CD4-positive, CD25-positive, alpha-beta regulatory T cell (primary cell): ENCODE measurements around the gene MTMR2. TPM values are rescaled to one million over a fixed set of nuclear protein-coding genes. Genes with fewer than 3 reads are reported as not detected.
"Not testable (repeated sequence)": the region's sequence is repeated elsewhere in the genome, so short reads cannot be mapped to it uniquely, and the experiment has no call there.

ENCODE experiments used
- ATAC-seq, 2 donors: fragments of 150-1000 bp; cut with Tn5 transposase; one replicate each; pipeline ENCODE4 v1.10.0; 2021; ENCODE audit warnings: low read depth in 2 of 2, moderate number of reproducible peaks in 2 of 2, moderate library complexity in 1 of 2
- DNase-seq, 3 donors: peaks; one replicate each; pipeline versions ENCODE4 v3.0.0 to v3.0.0-alpha.2; 2012 to 2022; ENCODE audit warnings: mixed read lengths in 1 of 3
- H3K27ac ChIP-seq: one replicate; pipeline ENCODE4 v1.7.0; 2013; ENCODE audit warnings: mild to moderate bottlenecking, low read length; ENCODE audit not compliant: insufficient read depth, poor library complexity, severe bottlenecking
- H3K27me3 ChIP-seq: one replicate; pipeline ENCODE4 v1.7.0; 2013; ENCODE audit warnings: low read length; ENCODE audit not compliant: control insufficient read depth, insufficient read depth
- H3K36me3 ChIP-seq: one replicate; pipeline ENCODE4 v1.7.0; 2013; ENCODE audit warnings: mild to moderate bottlenecking, low read length, moderate library complexity; ENCODE audit not compliant: control insufficient read depth, insufficient read depth
- H3K4me1 ChIP-seq: 2 replicates; pipeline ENCODE4 v1.7.0; 2013; ENCODE audit warnings: mild to moderate bottlenecking, low read length; ENCODE audit not compliant: insufficient read depth, control insufficient read depth, poor library complexity, severe bottlenecking
- H3K4me3 ChIP-seq: one replicate; pipeline ENCODE4 v1.7.0; 2013; ENCODE audit warnings: low read depth, mild to moderate bottlenecking, low read length, moderate library complexity
- H3K9me3 ChIP-seq, 2 experiments: 1 replicate in 1 of 2; 2 replicates in 1 of 2; pipeline ENCODE4 v1.7.0; 2013; ENCODE audit warnings: low read length in 2 of 2, mild to moderate bottlenecking in 1 of 2, moderate library complexity in 1 of 2; ENCODE audit not compliant: control insufficient read depth in 2 of 2
- H3K27ac Mint-ChIP-seq, 3 donors: one replicate each; pipeline ENCODE4 v1.8.0; 2020 to 2022; ENCODE audit warnings: mild to moderate bottlenecking in 3 of 3, mixed read lengths in 3 of 3, moderate library complexity in 2 of 3
- H3K27me3 Mint-ChIP-seq: one replicate; pipeline ENCODE4 v1.8.0; 2022; ENCODE audit warnings: mild to moderate bottlenecking, mixed read lengths
- H3K36me3 Mint-ChIP-seq: one replicate; pipeline ENCODE4 v1.8.0; 2020; ENCODE audit warnings: mixed read lengths
- H3K4me1 Mint-ChIP-seq, 4 donors: one replicate each; pipeline ENCODE4 v1.8.0; 2020 to 2022; ENCODE audit warnings: mixed read lengths in 4 of 4, mild to moderate bottlenecking in 1 of 4
- H3K4me3 Mint-ChIP-seq, 4 donors: one replicate each; pipeline ENCODE4 v1.8.0; 2020 to 2022; ENCODE audit warnings: mild to moderate bottlenecking in 4 of 4, mixed read lengths in 4 of 4, moderate library complexity in 3 of 4
- H3K9me3 Mint-ChIP-seq, 7 donors: one replicate each; pipeline ENCODE4 v1.8.0; 2020 to 2022; ENCODE audit warnings: mixed read lengths in 7 of 7, mild to moderate bottlenecking in 3 of 7, moderate library complexity in 2 of 7
- polyA plus RNA-seq, 4 donors: library from polyadenylated mRNA; unstranded; fragments of 300-500 nt; fragmentation: Illumina TruSeq; gene quantifications; one replicate each; pipeline ENCODE4 v1.2.3, GENCODE V29; 2021
- total RNA-seq: library from RNA; stranded (reverse); gene quantifications from one replicate; pipeline ENCODE4 v1.2.3, GENCODE V29; 2022

Gene MTMR2
- total and polyA plus RNA-seq, 5 donors from 2014 or later = 9.8 to 21.3 (median 13.5) TPM

GRCh38 chr11:95811052-95811451 lies 112.9 kb downstream of the MTMR2 start:
- H3K27ac ChIP-seq, H3K27me3 ChIP-seq, H3K27ac Mint-ChIP-seq, H3K4me3 ChIP-seq, H3K9me3 Mint-ChIP-seq, H3K9me3 ChIP-seq, DNase-seq, H3K36me3 ChIP-seq, H3K4me3 Mint-ChIP-seq, H3K27me3 Mint-ChIP-seq, H3K4me1 ChIP-seq, ATAC-seq, H3K4me1 Mint-ChIP-seq: not testable (repeated sequence)
- peaks cover 29% of the 10 kb centered on the region for H3K36me3 Mint-ChIP-seq

GRCh38 chr11:95806464-95806863 lies 117.4 kb downstream of the MTMR2 start:
- not testable (repeated sequence) for H3K36me3 ChIP-seq, H3K9me3 ChIP-seq, H3K27ac ChIP-seq, H3K4me1 ChIP-seq, ATAC-seq, H3K27me3 Mint-ChIP-seq, H3K27me3 ChIP-seq, H3K4me3 Mint-ChIP-seq, DNase-seq, H3K4me3 ChIP-seq, H3K9me3 Mint-ChIP-seq
- H3K27ac Mint-ChIP-seq = peak overlapping the region in 1 of 3 donors; percentile 69
- H3K36me3 Mint-ChIP-seq = peaks cover 27% of the 10 kb centered on the region
- H3K4me1 Mint-ChIP-seq = peaks cover 0 to 23% (median 13%) of the 10 kb centered on the region in 4 donors

- Histone ChIP-seq H3K9me3 (no peaks in the 10 kb centered on the region), H3K4me3 (no peak overlapping the region), H3K36me3 (peaks cover 6% of the 10 kb centered on the region), H3K27ac (no peak overlapping the region), H3K27me3 (no peaks in the 10 kb centered on the region), H3K4me1 (no peaks in the 10 kb centered on the region)
- ATAC-seq = no peak
- peak overlapping the region in 1 of 3 donors; percentile 69 for H3K27ac Mint-ChIP-seq
- no peak overlapping the region for H3K4me3 Mint-ChIP-seq
- H3K4me1 Mint-ChIP-seq = peaks cover 0 to 26% (median 14%) of the 10 kb centered on the region in 4 donors
- no peaks in the 10 kb centered on the region for H3K27me3 Mint-ChIP-seq
- peak in 1 of 3 donors; percentile 8 for DNase-seq
- H3K36me3 Mint-ChIP-seq = peaks cover 30% of the 10 kb centered on the region
- H3K9me3 Mint-ChIP-seq = peaks cover 0 to 4% (median 1%) of the 10 kb centered on the region in 7 donors
Measured at GRCh38 chr11:95805869-95806268, 118.0 kb downstream of the MTMR2 start.

GRCh38 chr11:95803973-95804372 lies 119.9 kb downstream of the MTMR2 start:
- no peaks in the 10 kb centered on the region for H3K9me3 ChIP-seq
- Mint-ChIP-seq H3K27ac (no peak overlapping the region), H3K9me3 (peaks cover 0 to 4% (median 0%) of the 10 kb centered on the region in 7 donors), H3K27me3 (no peaks in the 10 kb centered on the region), H3K36me3 (peaks cover 43% of the 10 kb centered on the region), H3K4me3 (no peak overlapping the region), H3K4me1 (peaks cover 0 to 35% (median 18%) of the 10 kb centered on the region in 4 donors)
- ATAC-seq = no peak
- DNase-seq = no peak
- H3K27me3 ChIP-seq = no peaks in the 10 kb centered on the region
- H3K4me3 ChIP-seq = no peak overlapping the region
- no peak overlapping the region for H3K27ac ChIP-seq
- H3K36me3 ChIP-seq = peaks cover 23% of the 10 kb centered on the region
- no peaks in the 10 kb centered on the region for H3K4me1 ChIP-seq

- no peaks in the 10 kb centered on the region for H3K27me3 ChIP-seq
- ATAC-seq (no peak), DNase-seq (no peak)
- no peaks in the 10 kb centered on the region for H3K4me1 ChIP-seq
- no peak overlapping the region for H3K4me3 ChIP-seq
- H3K4me1 Mint-ChIP-seq = peaks cover 0 to 35% (median 20%) of the 10 kb centered on the region in 4 donors
- no peaks in the 10 kb centered on the region for H3K27me3 Mint-ChIP-seq
- H3K36me3 Mint-ChIP-seq = peaks cover 39% of the 10 kb centered on the region
- peak overlapping the region in 1 of 3 donors; percentile 4 for H3K27ac Mint-ChIP-seq
- H3K27ac ChIP-seq = no peak overlapping the region
- H3K4me3 Mint-ChIP-seq = no peak overlapping the region
- no peaks in the 10 kb centered on the region for H3K9me3 ChIP-seq
- H3K9me3 Mint-ChIP-seq = peaks cover 0 to 2% (median 0%) of the 10 kb centered on the region in 7 donors
- H3K36me3 ChIP-seq = peaks cover 23% of the 10 kb centered on the region
Measured at GRCh38 chr11:95802806-95803205, 121.1 kb downstream of the MTMR2 start.

GRCh38 chr11:95800438-95800837 lies 123.5 kb downstream of the MTMR2 start:
- Mint-ChIP-seq H3K36me3 (peaks cover 31% of the 10 kb centered on the region), H3K9me3 (no peaks in the 10 kb centered on the region), H3K27me3 (no peaks in the 10 kb centered on the region), H3K4me3 (no peak overlapping the region), H3K4me1 (peaks cover 9 to 29% (median 23%) of the 10 kb centered on the region in 4 donors), H3K27ac (peak overlapping the region in 1 of 3 donors; percentile 67)
- ATAC-seq (no peak), DNase-seq (no peak)
- H3K27me3 ChIP-seq = no peaks in the 10 kb centered on the region
- H3K9me3 ChIP-seq = no peaks in the 10 kb centered on the region
- H3K4me3 ChIP-seq = no peak overlapping the region
- no peaks in the 10 kb centered on the region for H3K4me1 ChIP-seq
- peaks cover 21% of the 10 kb centered on the region for H3K36me3 ChIP-seq
- H3K27ac ChIP-seq = no peak overlapping the region

- Mint-ChIP-seq H3K4me1 (peaks cover 15 to 33% (median 25%) of the 10 kb centered on the region in 4 donors), H3K27me3 (no peaks in the 10 kb centered on the region), H3K4me3 (peak overlapping the region in 1 of 4 donors; percentile 7), H3K27ac (no peak overlapping the region), H3K9me3 (no peaks in the 10 kb centered on the region), H3K36me3 (peaks cover 31% of the 10 kb centered on the region)
- Histone ChIP-seq H3K27ac (no peak overlapping the region), H3K27me3 (no peaks in the 10 kb centered on the region), H3K36me3 (peaks cover 19% of the 10 kb centered on the region), H3K9me3 (no peaks in the 10 kb centered on the region), H3K4me1 (no peaks in the 10 kb centered on the region), H3K4me3 (no peak overlapping the region)
- ATAC-seq = no peak
- DNase-seq = no peak
Measured at GRCh38 chr11:95799546-95799945, 124.4 kb downstream of the MTMR2 start.

GRCh38 chr11:95796501-95796900 lies 127.4 kb downstream of the MTMR2 start:
- H3K4me3 Mint-ChIP-seq = no peak overlapping the region
- H3K9me3 Mint-ChIP-seq = no peaks in the 10 kb centered on the region
- Histone ChIP-seq H3K27ac (no peak overlapping the region), H3K4me1 (peaks cover 19% of the 10 kb centered on the region), H3K9me3 (no peaks in the 10 kb centered on the region), H3K27me3 (no peaks in the 10 kb centered on the region), H3K4me3 (no peak overlapping the region), H3K36me3 (peaks cover 19% of the 10 kb centered on the region)
- H3K36me3 Mint-ChIP-seq = peaks cover 21% of the 10 kb centered on the region
- H3K4me1 Mint-ChIP-seq = peaks cover 25 to 47% (median 44%) of the 10 kb centered on the region in 4 donors
- no peak for DNase-seq
- no peak overlapping the region for H3K27ac Mint-ChIP-seq
- H3K27me3 Mint-ChIP-seq = no peaks in the 10 kb centered on the region
- no peak for ATAC-seq
